Stimulated activated effector memory CD8-positive, alpha-beta T cell treated with anti-CD3 and anti-CD28 coated beads, Interleukin-12 subunit alpha, Interleukin-12 subunit beta, amount 100 ng/mL, for 72 hours (primary cell): Measurements from ENCODE around the gene PRPF18.
A peak's percentile ranks its signal among the peaks of the same experiment; 100 is the strongest.
"Not testable (repeated sequence)": the region's sequence is repeated elsewhere in the genome, so short reads cannot be mapped to it uniquely, and the experiment has no call there.

Experiments
- ATAC-seq: fragments of 150-1000 bp; cut with Tn5 transposase; 2 replicates; pipeline ENCODE4 v1.10.0; 2021
- DNase-seq, 2 donors: peaks; one replicate each; pipeline ENCODE4 v3.0.0; 2021 to 2022; ENCODE audit warnings: low spot score in 2 of 2
- H3K27ac Mint-ChIP-seq: one replicate; pipeline ENCODE4 v1.8.0; 2022; ENCODE audit warnings: mild to moderate bottlenecking, mixed read lengths
- H3K36me3 Mint-ChIP-seq: one replicate; pipeline ENCODE4 v1.8.0; 2022; ENCODE audit warnings: mild to moderate bottlenecking, mixed read lengths
- H3K4me1 Mint-ChIP-seq: one replicate; pipeline ENCODE4 v1.8.0; 2022; ENCODE audit warnings: mixed read lengths
- H3K4me3 Mint-ChIP-seq: one replicate; pipeline ENCODE4 v1.8.0; 2022; ENCODE audit warnings: mild to moderate bottlenecking, mixed read lengths
- H3K9me3 Mint-ChIP-seq: one replicate; pipeline ENCODE4 v1.8.0; 2022; ENCODE audit warnings: mixed read lengths

The PRPF18 gene, protein sequence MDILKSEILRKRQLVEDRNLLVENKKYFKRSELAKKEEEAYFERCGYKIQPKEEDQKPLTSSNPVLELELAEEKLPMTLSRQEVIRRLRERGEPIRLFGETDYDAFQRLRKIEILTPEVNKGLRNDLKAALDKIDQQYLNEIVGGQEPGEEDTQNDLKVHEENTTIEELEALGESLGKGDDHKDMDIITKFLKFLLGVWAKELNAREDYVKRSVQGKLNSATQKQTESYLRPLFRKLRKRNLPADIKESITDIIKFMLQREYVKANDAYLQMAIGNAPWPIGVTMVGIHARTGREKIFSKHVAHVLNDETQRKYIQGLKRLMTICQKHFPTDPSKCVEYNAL

DNA sequence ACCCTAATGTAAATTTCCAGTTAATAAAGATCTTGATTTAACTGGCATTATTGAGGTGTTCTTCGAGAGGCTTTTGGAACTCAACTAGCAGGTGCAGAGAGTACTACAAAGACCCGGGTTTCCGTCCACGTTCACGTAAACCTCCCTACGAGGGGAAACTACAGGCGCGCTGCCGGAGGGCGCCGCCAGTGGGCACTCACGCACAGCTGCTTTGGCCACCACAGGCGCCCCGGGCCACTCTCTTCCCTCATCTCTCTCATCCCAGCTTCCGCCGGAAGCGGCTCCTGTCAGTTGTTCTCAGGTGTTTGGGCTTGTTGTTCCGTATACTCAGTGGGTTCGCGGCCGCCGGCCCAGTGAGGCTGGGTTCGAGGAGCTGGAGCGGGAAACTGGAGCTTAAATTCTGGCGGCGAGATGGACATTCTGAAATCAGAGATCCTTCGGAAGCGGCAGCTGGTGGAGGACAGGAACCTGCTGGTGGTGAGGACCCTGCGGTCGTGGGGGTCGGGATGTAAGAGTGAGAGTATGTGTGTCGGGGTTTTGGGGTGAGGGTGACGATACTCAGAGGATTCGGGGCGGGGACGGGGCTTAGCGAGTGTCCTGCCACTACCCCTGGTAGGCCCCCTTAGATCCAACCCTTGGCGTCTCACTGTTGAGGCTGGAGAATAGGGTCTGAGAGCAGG lies at the start of gene PRPF18:
PRPF18 (plus strand) TSS at position 290 of the 680 bp plus-strand sequence; CDS start at position 412, 122 bp downstream.
- DNase-seq: peak; percentile 94 to 95
- H3K9me3 Mint-ChIP-seq: no peaks in the 10 kb centered on the region
- peak within 1 kb of the TSS; percentile 100 for H3K4me3 Mint-ChIP-seq
- H3K27ac Mint-ChIP-seq: peak within 1 kb of the TSS; percentile 99
- peak; percentile 99 for ATAC-seq
- H3K36me3 Mint-ChIP-seq: peaks cover 16% of the 10 kb centered on the region
- peaks cover 23% of the 10 kb centered on the region for H3K4me1 Mint-ChIP-seq

DNA sequence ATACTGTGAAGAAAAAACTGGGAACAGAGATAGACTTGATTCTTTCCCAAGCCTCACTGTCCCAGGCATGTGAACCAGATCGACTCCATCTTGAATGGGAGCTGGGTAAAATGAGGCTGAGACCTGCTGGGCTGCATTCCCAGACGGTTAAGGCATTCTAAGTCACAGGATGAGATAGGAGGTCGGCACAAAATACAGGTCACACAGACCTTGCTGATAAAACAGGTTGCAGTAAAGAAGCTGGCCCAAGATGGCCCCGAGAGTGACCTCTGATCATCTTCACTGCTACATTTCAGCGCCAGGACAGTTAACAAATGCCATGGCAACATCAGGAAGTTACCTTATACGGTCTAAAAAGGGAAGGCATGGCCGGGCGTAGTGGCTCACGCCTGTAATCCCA lies 48.8 kb upstream of the PRPF18 start:
- H3K9me3 Mint-ChIP-seq, H3K4me3 Mint-ChIP-seq, H3K36me3 Mint-ChIP-seq, DNase-seq, H3K4me1 Mint-ChIP-seq, H3K27ac Mint-ChIP-seq, ATAC-seq: not testable (repeated sequence)

DNA sequence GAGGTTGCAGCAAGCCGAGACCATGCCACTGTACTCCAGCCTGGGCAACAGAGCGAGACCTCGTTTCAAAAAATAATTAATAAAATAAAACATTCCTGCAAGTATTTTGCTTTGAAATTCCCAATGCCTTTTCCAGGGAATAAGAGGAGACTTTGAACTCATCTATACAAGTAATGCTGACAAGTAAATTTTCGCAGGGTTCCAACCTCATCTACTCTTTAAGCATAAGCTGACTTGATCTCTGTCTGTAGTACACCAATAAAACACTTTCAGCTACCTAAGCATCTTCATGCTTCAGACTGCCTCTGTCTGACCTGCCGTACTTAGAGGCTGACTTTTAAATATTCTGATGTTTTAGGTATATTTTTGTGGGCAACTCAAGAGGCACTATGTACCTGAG lies 44.2 kb upstream of the PRPF18 start:
- Mint-ChIP-seq H3K4me3 (no peak overlapping the region), H3K4me1 (no peaks in the 10 kb centered on the region), H3K27ac (no peak overlapping the region), H3K9me3 (no peaks in the 10 kb centered on the region), H3K36me3 (no peaks in the 10 kb centered on the region)
- ATAC-seq: no peak
- no peak for DNase-seq

DNA sequence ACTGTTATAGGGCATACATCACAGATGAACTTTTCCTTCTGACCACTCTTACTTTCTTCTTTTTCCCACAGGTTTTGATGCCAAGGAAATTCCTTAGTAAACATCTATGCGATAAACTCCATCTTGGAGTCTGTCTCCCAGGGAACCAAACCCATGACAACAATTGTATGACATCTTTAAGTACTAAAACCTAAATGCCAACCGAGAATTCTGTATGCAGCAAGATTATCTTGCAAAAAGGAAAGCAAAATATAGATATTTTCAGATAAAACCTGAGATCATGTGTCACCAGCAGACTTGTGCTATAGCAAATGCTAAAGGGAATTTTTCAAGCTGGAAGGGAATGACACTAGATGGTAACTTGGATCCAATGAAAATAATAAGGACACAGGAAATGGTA lies 36.0 kb upstream of the PRPF18 start:
- Mint-ChIP-seq H3K36me3 (no peaks in the 10 kb centered on the region), H3K27ac (no peak overlapping the region), H3K4me3 (no peak overlapping the region), H3K9me3 (peaks cover 14% of the 10 kb centered on the region), H3K4me1 (no peaks in the 10 kb centered on the region)
- ATAC-seq: no peak
- no peak for DNase-seq

DNA sequence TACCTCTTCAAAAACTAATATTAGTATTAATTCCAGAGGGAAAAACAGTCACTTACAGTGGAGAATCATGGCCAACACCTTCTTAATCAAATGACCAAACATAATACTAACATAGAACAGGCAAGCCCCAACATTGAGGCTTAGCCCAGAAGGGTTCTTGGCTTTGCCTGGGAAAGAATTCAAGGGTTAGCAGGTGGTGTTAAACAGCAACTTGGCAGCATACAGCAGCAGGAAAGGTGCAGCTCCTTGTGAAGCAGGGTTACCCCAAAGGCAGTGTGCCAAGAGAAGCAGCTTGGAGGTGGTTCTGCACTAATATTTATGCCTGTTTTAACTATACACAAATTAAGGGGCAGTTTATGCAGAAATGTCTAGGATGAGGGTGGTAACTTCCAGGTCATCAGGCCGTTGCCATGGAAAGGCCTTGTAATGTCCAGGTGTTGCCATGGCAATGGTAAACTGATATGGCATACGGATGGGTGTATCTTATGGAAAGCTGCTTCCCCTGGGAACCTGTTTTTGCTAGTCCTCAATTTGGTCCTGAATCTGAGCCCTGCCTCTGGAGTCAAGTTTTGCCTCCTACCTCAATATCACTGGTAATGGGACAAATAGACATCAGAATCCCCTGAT lies 30.8 kb upstream of the PRPF18 start:
- ATAC-seq: no peak

DNA sequence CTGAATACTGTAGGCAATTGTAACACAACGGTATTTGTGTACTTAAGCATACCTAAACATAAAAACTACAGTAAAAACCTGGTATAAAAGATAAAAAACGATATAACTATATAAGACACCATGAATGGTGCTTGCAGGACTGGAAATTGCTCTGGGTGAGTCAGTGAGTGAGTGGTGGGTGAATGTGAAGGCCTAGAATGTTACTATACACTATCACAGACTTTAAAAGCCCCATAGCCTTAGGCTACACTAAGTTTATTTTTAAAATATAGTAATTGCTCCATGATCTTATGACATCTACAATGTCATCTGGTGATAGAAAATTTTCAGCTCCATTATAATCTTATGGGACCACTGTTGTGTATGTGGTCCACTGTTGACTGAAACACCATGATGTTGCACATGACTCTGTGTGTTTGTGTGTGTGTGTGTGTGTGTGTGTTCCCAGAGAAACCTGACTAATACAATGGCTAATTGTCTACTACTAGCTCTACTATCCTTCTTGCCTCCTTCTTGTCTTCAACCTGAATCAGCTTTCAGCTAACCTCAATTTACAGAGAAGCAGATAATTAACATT lies 27.6 kb upstream of the PRPF18 start:
- H3K4me3 Mint-ChIP-seq: no peak overlapping the region
- H3K9me3 Mint-ChIP-seq: no peaks in the 10 kb centered on the region
- H3K4me1 Mint-ChIP-seq: no peaks in the 10 kb centered on the region
- no peaks in the 10 kb centered on the region for H3K36me3 Mint-ChIP-seq
- DNase-seq (no peak), ATAC-seq (no peak)
- no peak overlapping the region for H3K27ac Mint-ChIP-seq

More for the DNA sequence above, 30.8 kb upstream of the PRPF18 start:
- H3K27ac Mint-ChIP-seq: no peak overlapping the region
- H3K4me3 Mint-ChIP-seq: no peak overlapping the region
- H3K36me3 Mint-ChIP-seq: no peaks in the 10 kb centered on the region
- no peak for DNase-seq
- H3K4me1 Mint-ChIP-seq: no peaks in the 10 kb centered on the region
- peaks cover 3% of the 10 kb centered on the region for H3K9me3 Mint-ChIP-seq

DNA sequence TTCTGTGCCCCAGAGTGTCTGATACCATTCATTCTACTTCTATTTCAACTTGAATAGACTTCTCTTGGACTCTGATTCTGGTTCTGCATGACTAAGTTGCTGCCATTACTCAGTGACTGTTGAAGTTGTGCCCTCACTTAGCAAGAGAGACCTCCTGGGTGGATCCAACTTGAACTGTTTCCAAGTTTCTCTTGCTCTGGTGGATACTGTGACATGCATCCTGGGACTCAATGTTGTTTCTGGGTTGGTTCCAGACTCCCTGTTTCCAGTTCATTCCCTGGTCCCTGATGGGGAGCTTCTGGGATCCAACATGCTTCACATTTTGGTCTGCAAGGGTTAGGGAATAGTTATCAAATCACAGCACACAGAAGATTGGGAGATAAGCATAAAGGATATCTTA lies 26.2 kb upstream of the PRPF18 start:
- H3K36me3 Mint-ChIP-seq: no peaks in the 10 kb centered on the region
- ATAC-seq: no peak
- H3K27ac Mint-ChIP-seq: no peak overlapping the region
- H3K9me3 Mint-ChIP-seq: no peaks in the 10 kb centered on the region
- no peaks in the 10 kb centered on the region for H3K4me1 Mint-ChIP-seq
- DNase-seq: no peak
- H3K4me3 Mint-ChIP-seq: no peak overlapping the region

DNA sequence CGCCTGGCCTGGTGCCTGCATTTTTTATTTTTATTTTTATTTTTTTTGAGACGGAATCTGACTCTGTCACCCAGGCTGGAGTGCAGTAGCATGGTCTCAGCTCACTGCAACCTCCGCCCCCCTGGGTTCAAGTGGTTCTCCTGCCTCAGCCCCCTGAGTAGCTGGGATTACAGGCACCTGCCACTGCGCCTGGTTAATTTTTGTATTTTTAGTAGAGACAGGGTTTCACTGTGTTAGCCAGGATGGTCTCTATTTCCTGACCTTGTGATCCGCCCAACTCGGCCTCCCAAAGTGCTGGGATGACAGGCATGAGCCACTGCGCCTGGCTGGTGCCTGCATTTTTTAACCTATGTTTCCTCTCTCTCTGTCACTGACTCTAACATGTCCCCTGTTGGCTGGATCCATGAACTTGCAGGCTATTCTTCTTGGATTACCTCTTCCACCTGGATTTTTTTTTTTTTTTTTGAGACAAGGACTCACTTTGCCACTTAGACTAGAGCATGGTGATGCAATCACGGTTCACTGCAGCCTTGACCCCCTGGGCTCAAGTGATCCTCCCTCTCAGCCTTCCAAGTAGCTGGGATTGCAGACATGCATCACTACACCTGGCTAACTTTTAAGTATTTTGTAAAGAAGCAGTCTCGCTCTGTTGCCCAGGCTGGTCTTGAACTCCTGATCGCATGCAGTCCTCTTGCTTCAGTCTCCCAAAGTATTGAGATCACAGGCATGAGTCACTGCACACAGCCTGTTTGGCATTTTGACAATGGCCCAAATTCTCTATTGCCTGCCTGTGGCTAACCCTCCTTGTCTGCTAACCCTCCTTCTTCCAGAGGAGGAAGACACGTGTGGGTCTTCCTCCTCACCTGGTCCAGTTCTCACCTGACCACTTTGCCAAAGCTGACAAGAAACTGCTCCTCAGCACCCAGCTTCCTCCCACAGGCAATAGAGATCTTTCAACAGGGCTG lies 23.0 kb upstream of the PRPF18 start:
- no peaks in the 10 kb centered on the region for H3K9me3 Mint-ChIP-seq
- no peak overlapping the region for H3K27ac Mint-ChIP-seq
- no peak overlapping the region for H3K4me3 Mint-ChIP-seq
- H3K4me1 Mint-ChIP-seq: no peaks in the 10 kb centered on the region
- H3K36me3 Mint-ChIP-seq: no peaks in the 10 kb centered on the region
- no peak for DNase-seq
- no peak for ATAC-seq

DNA sequence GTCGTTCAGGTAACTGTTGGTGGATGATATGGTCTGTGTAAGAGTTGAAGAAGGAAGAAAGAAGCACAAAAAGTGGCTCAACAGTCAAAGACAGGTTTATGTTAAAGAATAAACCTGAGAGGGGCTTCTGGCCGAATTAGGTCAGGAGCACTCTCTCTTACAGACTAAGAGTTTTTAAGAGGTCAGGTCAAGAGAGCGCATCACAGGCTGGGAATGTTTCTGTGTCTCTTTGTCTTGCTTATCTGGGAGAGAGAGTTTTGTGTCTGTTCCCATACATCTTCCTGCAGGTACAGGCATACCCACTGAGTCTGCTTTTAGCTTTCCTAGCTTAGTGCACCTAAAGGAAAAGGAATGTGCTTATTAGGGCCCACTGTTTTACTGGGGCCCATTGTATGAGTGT lies 22.2 kb upstream of the PRPF18 start:
- DNase-seq (no peak), ATAC-seq (no peak)
- Mint-ChIP-seq H3K27ac (no peak overlapping the region), H3K36me3 (no peaks in the 10 kb centered on the region), H3K4me3 (no peak overlapping the region), H3K4me1 (no peaks in the 10 kb centered on the region), H3K9me3 (no peaks in the 10 kb centered on the region)

DNA sequence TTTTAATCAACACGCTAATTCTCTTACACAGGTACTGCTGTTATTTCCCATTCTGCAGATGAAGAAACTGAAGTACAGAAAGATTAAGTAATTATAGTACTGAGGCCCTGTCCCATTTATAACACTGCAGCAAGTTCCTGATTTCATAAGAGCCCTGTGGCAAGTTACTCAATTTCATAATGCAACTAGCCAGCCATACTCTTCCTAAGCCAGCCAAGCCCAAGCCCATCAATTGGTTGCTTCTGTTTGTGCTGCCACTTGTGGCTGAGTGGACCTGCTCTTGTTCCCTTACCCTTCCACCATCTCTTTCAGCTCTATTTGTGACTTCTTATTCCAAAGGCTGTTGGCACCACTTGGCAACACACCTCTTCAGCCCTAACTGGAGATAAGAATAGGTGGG lies 19.7 kb upstream of the PRPF18 start:
- H3K4me3 Mint-ChIP-seq: no peak overlapping the region
- DNase-seq (no peak), ATAC-seq (no peak)
- H3K36me3 Mint-ChIP-seq: no peaks in the 10 kb centered on the region
- H3K27ac Mint-ChIP-seq: no peak overlapping the region
- no peaks in the 10 kb centered on the region for H3K9me3 Mint-ChIP-seq
- no peaks in the 10 kb centered on the region for H3K4me1 Mint-ChIP-seq

DNA sequence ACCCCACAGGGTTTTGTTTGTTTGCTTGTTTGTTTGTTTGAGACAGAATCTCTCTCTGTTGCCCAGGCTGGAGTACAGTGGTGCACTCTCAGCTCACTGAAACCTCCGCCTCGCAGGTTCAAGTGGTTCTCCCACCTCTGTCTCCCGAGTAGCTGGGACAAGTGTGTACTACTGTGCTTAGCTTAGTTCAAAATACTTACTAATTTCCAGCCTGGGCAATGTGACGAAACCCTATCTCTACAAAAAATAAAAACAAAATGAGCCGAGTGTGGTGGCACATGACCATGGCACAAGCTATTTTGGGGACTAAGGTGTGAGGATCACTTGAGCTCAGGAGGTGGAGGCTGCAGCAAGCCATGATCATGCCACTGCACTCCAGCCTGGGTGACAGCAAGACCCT lies 15.2 kb upstream of the PRPF18 start:
- Mint-ChIP-seq H3K4me1 (no peaks in the 10 kb centered on the region), H3K4me3 (no peak overlapping the region), H3K36me3 (no peaks in the 10 kb centered on the region), H3K27ac (no peak overlapping the region), H3K9me3 (peaks cover 8% of the 10 kb centered on the region)
- no peak for DNase-seq
- ATAC-seq: no peak

DNA sequence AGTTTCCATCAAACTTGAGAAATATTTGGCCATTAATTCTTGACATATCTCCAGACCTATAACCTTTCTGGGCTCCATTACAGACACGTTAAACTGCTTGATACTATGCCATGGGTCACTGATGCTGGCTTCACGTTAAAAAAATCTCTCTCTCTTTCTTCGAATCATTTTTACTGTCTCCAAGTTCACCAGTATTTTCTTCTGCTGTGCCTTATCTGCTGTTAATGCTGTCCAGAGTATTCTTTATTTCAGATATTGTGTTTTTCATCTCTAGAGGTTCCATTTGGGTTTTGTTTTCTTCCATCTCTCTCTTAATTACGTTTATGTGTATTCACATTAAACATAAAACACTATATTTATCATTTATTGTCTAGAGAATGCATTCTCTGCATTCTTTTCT lies 12.8 kb upstream of the PRPF18 start:
- ATAC-seq: no peak
- no peaks in the 10 kb centered on the region for H3K36me3 Mint-ChIP-seq
- DNase-seq: no peak
- no peak overlapping the region for H3K27ac Mint-ChIP-seq
- H3K4me1 Mint-ChIP-seq: no peaks in the 10 kb centered on the region
- peaks cover 8% of the 10 kb centered on the region for H3K9me3 Mint-ChIP-seq
- H3K4me3 Mint-ChIP-seq: no peak overlapping the region

DNA sequence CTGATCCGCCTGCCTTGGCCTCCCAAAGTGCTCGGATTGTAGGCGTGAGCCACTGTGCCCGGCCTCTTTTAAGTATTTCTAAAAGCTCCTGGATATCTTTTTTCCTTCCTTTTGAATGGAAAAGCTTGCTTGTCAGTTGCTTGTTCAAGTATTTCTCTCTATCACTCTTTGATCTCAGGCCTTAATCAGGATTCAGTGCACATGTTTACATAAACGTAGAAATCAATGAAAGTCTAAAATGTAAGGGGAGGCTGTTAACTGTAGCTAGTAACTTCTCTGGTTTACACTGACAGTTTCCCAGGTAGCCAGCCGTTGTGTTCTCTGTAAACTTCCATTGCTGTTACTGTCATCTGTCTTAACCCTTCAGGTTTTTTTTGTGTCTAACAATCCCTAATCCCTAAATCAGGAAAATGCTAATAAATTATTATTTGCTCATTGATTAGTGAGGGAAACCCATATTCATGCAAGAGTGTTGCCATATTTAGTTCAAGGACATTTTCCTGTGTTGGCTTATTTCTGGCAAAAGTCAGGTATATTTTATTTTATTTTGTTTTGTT lies 1.5 kb upstream of the PRPF18 start:
- Mint-ChIP-seq H3K4me3 (no peak overlapping the region), H3K4me1 (peaks cover 23% of the 10 kb centered on the region), H3K36me3 (peaks cover 12% of the 10 kb centered on the region), H3K9me3 (no peaks in the 10 kb centered on the region), H3K27ac (no peak overlapping the region)
- ATAC-seq (no peak), DNase-seq (no peak)

DNA sequence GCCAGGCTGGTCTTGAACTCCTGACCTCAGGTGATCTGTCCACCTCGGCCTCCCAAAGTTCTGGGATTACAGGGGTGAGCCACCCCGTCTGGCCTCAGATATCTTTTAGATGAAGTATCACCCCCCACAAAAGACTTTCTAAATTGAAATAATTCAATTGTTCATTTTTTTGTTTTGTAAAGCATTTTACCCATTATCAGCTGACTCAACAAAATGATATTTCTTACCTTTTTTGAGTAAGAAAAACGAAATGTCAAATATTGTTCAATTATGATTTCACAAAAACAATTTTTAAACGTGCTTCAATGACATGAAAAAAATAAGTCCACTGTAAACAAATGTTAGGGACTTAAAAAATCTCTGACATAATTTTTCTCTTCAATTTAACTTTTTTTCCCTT lies 822 bp upstream of the PRPF18 start:
- no peak overlapping the region for H3K27ac Mint-ChIP-seq
- ATAC-seq (no peak), DNase-seq (no peak)
- H3K4me3 Mint-ChIP-seq: no peak overlapping the region
- H3K9me3 Mint-ChIP-seq: no peaks in the 10 kb centered on the region
- H3K4me1 Mint-ChIP-seq: peaks cover 23% of the 10 kb centered on the region
- H3K36me3 Mint-ChIP-seq: peaks cover 12% of the 10 kb centered on the region
